DND-41 (cell line): Measurements from ENCODE around the gene ECI1.

Experiments
- EZH2 ChIP-seq: IDR thresholded peaks from 3 replicates; pipeline ENCODE4 v1.6.1; 2012; ENCODE audit warnings: borderline replicate concordance, low read depth, mild to moderate bottlenecking, moderate library complexity, low read length, inconsistent platforms; ENCODE audit not compliant: severe bottlenecking
- TF ChIP-seq, protein P1 (sequence below): IDR thresholded peaks from 2 replicates; pipeline ENCODE4 v1.5.1; 2012; ENCODE audit warnings: borderline replicate concordance, low read length, moderate library complexity, mild to moderate bottlenecking; ENCODE audit not compliant: poor library complexity, severe bottlenecking; ENCODE audit errors: extremely low read depth

DNA sequence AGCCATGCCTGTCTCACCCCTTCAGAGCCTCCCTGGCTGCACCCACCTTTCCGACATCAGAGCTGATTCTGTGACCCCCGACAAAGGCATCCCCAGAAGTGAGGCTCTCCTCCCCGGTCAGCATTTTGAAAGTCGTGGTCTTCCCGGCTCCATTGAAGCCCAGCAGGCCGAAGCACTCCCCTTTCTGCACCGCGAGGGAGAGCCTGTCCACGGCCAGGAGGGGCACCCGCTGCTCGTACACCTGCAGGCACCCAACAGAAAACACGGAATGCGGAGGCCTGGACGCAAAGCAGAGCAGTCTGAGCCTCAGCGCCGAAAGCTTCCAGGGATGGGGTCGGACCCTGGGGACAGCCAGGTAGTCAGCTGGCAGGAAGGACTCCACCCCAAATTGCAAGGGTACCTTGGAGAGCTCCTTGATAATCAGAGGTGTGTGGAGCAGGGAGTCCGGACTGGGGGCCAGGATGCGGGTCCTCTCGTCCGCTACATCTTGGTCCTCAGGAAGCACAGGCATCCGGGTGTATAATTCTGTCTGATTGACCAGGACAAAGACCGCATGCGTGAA is 29.7 kb upstream of the ECI1 start:
- TF ChIP-seq, protein P1, sequence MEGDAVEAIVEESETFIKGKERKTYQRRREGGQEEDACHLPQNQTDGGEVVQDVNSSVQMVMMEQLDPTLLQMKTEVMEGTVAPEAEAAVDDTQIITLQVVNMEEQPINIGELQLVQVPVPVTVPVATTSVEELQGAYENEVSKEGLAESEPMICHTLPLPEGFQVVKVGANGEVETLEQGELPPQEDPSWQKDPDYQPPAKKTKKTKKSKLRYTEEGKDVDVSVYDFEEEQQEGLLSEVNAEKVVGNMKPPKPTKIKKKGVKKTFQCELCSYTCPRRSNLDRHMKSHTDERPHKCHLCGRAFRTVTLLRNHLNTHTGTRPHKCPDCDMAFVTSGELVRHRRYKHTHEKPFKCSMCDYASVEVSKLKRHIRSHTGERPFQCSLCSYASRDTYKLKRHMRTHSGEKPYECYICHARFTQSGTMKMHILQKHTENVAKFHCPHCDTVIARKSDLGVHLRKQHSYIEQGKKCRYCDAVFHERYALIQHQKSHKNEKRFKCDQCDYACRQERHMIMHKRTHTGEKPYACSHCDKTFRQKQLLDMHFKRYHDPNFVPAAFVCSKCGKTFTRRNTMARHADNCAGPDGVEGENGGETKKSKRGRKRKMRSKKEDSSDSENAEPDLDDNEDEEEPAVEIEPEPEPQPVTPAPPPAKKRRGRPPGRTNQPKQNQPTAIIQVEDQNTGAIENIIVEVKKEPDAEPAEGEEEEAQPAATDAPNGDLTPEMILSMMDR, result no peak
- TF ChIP-seq EZH2, result no peak
